Psoas muscle (tissue), 8 donors: ENCODE measurements around the gene RPP21. TPM values are rescaled to one million over a fixed set of nuclear protein-coding genes. Genes with fewer than 3 reads are reported as not detected.

Experiments
- ATAC-seq, 4 donors: fragments of 200-7000 bp; cut with Tn5 transposase; one replicate each; pipeline ENCODE4 v1.9.1; 2020; ENCODE audit warnings: moderate library complexity in 3 of 4, mild to moderate bottlenecking in 2 of 4
- DNase-seq, 2 donors: peaks; one replicate each; pipeline ENCODE4 v3.0.0-alpha.2; 2020
- H3K27ac ChIP-seq: fragments of 200-600 bp; one replicate; pipeline ENCODE4 v1.8.0; 2022
- H3K27me3 ChIP-seq, 3 donors: fragments of 200-600 bp in 1 of 3; one replicate each; pipeline versions ENCODE4 v1.6.1 to v1.8.0; 2013 to 2022; ENCODE audit warnings: low read length in 2 of 3, mild to moderate bottlenecking in 2 of 3, moderate library complexity in 1 of 3; ENCODE audit not compliant: insufficient read depth in 3 of 3
- H3K36me3 ChIP-seq, 2 donors: fragments of 200-600 bp in 1 of 2; one replicate each; pipeline versions ENCODE4 v1.6.1 to v1.8.0; 2013 to 2022; ENCODE audit warnings: low read depth in 1 of 2, mild to moderate bottlenecking in 1 of 2, moderate library complexity in 1 of 2; ENCODE audit not compliant: insufficient read depth in 1 of 2
- H3K4me1 ChIP-seq: fragments of 200-600 bp; one replicate; pipeline ENCODE4 v1.8.0; 2022
- H3K4me3 ChIP-seq: fragments of 200-600 bp; one replicate; pipeline ENCODE4 v1.8.0; 2022; ENCODE audit warnings: mild to moderate bottlenecking
- H3K9me3 ChIP-seq: fragments of 200-600 bp; one replicate; pipeline ENCODE4 v1.8.0; 2022
- CTCF ChIP-seq: fragments of 200-600 bp; IDR thresholded peaks from one replicate; pipeline ENCODE4 v1.8.0; 2022; ENCODE audit warnings: antibody characterized with exemption
- WGBS, 3 donors: extraction: QIAGEN DNeasy Blood & Tissue Kit; methylation state at CpG; one replicate each; pipeline versions ENCODE4 v1.1.6 to v1.1.7; 2013; 5-methylcytosine and 5-hydroxymethylcytosine counted together
- intact Hi-C, 2 donors: fragments of 100-400 bp; cut with DNase I; formaldehyde crosslinking; loops; one replicate each; pipeline versions ENCODE4 v1.11.0 to v1.14.2; 2022
- long read RNA-seq, 2 donors: library from polyadenylated mRNA; unstranded; transcript quantifications; one replicate each; pipeline ENCODE4 v2.0.0, GENCODE V29; 2021
- polyA plus RNA-seq, 3 donors: library from polyadenylated mRNA; stranded (reverse); fragments of 200-250 nt; gene quantifications; one replicate each; pipeline ENCODE4 v1.2.3, GENCODE V29; 2013
- total RNA-seq, 4 donors: library from RNA; stranded (reverse); fragmentation: NEBNext Ultra II Directional in 2 of 4; extraction: Animal tissue kit (Norgen Biotek cat#: 25700) in 2 of 4; gene quantifications; one replicate each; pipeline versions ENCODE4 v1.2.1 to v1.2.4, GENCODE V29; 2021 to 2023
- donor health status: healthy with polysubstance abuse.
- donor health status: DM: no; HTN: no; CAD: no; lungs with moderate emphysema.
- donor health status: Bipolar disorder and iron deficiency.
- donor health status: healthy.
- donor health status: DM: yes; HTN: yes; CAD: no.
- donor health status: DM: no; HTN: no; CAD: no.
- donor health status: DM: no; HTN: no; CAD: no.
- donor health status: DM: yes; HTN: yes; CAD: no.

The RPP21 gene
- 10 to 100 TPM; 28.9 to 44.2 (median 33.7) TPM for total RNA-seq
- polyA plus RNA-seq, result 100 to 1,000 TPM; 104 to 120 (median 108) TPM
- long read RNA-seq, donor 1, transcript RPP21-224 (5 exons, 525 nt), result major isoform, 15 of 22 reads
- long read RNA-seq, donor 1, partial matches to known transcripts, result 4 of 22 reads
- long read RNA-seq, donor 1, other reads (novel, unspliced or antisense), result 0 of 22 reads
- long read RNA-seq, donor 2, transcript RPP21-224 (5 exons, 525 nt), result major isoform, 34 of 40 reads
- long read RNA-seq, donor 2, partial matches to known transcripts, result 1 of 40 reads
- long read RNA-seq, donor 2, other reads (novel, unspliced or antisense), result 1 of 40 reads

GRCh38 chr6:30344868-30345671, at the start of gene RPP21:
RPP21 (plus strand) TSS chr6:30345156; CDS start chr6:30345172, 16 bp downstream.
- WGBS, 3 donors, result 2 to 4% (median 3%) methylated on average over 35 to 64 of the region's 64 CpGs
- DNase-seq (peak; percentile 89 to 92), ATAC-seq (peak; percentile 98 to 100 (median 98))
- no peaks in the 10 kb centered on the region for H3K9me3 ChIP-seq
- TF ChIP-seq CTCF, result no peak
- H3K4me1 ChIP-seq, result peaks cover 6% of the 10 kb centered on the region
- peaks cover 5 to 47% of the 10 kb centered on the region in 2 donors for H3K36me3 ChIP-seq
- intact Hi-C loops, result no loop called here
- H3K27me3 ChIP-seq, result no peaks in the 10 kb centered on the region
- H3K4me3 ChIP-seq, result peak within 1 kb of the TSS; percentile 83
- peak within 1 kb of the TSS; percentile 87 for H3K27ac ChIP-seq

DNA sequence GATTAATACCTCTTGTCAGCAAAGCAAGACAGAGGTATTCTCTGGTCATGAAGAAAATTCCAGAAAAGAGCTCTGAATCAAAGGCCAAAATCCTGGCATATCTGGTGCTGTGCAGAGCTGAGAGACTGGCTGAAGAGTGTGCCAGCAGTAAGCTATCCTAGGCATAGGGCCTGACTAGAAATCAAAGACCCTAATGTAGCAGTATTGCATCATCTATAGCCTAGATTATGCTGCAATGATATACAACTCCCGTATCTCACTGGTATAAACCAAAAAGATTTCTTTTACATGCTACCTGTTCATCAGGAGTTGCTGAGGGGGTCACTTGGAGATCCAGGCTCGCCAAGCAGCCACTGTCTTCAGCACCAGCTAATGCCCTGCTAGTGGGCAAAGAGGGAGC, 49.1 kb upstream of the RPP21 start:
- WGBS, 3 donors, result 85 to 94% (median 86%) methylated on average over 2 of the region's 2 CpGs
- ATAC-seq, result no peak
- no peaks in the 10 kb centered on the region for H3K27me3 ChIP-seq
- H3K4me1 ChIP-seq, result no peaks in the 10 kb centered on the region
- no peak overlapping the region for H3K27ac ChIP-seq
- intact Hi-C loops, result no loop called here
- DNase-seq, result no peak
- no peaks in the 10 kb centered on the region for H3K9me3 ChIP-seq
- no peak overlapping the region for H3K4me3 ChIP-seq
- peaks cover 15 to 48% of the 10 kb centered on the region in 2 donors for H3K36me3 ChIP-seq
- TF ChIP-seq CTCF, result no peak

DNA sequence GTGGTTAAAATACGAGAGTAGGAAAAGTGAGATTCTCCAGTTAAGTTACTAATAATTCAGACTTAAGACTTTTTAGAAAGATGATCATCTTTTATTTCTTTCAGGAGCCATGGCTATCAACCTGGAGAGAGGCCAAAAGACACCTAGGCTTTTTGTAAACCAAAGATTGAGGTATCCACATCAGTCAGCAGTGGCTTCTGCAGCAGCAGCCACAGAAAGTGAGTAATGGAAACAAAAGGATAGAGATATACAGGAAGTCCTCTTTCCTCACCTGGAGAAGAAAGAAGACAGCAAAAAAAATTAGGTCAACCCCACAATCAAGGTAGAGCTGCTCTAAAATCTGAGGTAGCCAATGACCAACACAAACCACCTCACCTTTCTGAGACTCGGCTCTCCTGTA, 41.0 kb upstream of the RPP21 start:
- Histone ChIP-seq H3K4me1 (no peaks in the 10 kb centered on the region), H3K36me3 (peaks cover 0 to 2% of the 10 kb centered on the region in 2 donors), H3K4me3 (no peak overlapping the region), H3K27me3 (no peaks in the 10 kb centered on the region), H3K9me3 (no peaks in the 10 kb centered on the region), H3K27ac (no peak overlapping the region)
- ATAC-seq (no peak), DNase-seq (no peak)
- intact Hi-C loops, result no loop called here
- 73 to 98% (median 94%) methylated on average over 2 of the region's 2 CpGs for WGBS, 3 donors
- no peak for TF ChIP-seq CTCF

GRCh38 chr6:30311101-30311500, 33.9 kb upstream of the RPP21 start:
- TF ChIP-seq CTCF, result no peak
- 48 to 67% (median 55%) methylated on average over 3 of the region's 3 CpGs for WGBS, 3 donors
- DNase-seq (no peak), ATAC-seq (peak in 2 of 4 donors; percentile 38 to 60)
- no peaks in the 10 kb centered on the region for H3K27me3 ChIP-seq
- peaks cover 6% of the 10 kb centered on the region for H3K4me1 ChIP-seq
- H3K4me3 ChIP-seq, result no peak overlapping the region
- no peaks in the 10 kb centered on the region for H3K9me3 ChIP-seq
- intact Hi-C loops, result no loop called here
- no peak overlapping the region for H3K27ac ChIP-seq
- H3K36me3 ChIP-seq, result peaks cover 7 to 11% of the 10 kb centered on the region in 2 donors
